NCI-H2171 treated with DMSO at 0.1 percent for 48 hours (cell line): Measurements from ENCODE around the gene DHCR24.
"Not testable (repeated sequence)": the region's sequence is repeated elsewhere in the genome, so short reads cannot be mapped to it uniquely, and the experiment has no call there.

Experiments
- DNase-seq: peaks from one replicate; lab custom pipeline; 2025; lab: John Stamatoyannopoulos, UW

Gene DHCR24

DNA sequence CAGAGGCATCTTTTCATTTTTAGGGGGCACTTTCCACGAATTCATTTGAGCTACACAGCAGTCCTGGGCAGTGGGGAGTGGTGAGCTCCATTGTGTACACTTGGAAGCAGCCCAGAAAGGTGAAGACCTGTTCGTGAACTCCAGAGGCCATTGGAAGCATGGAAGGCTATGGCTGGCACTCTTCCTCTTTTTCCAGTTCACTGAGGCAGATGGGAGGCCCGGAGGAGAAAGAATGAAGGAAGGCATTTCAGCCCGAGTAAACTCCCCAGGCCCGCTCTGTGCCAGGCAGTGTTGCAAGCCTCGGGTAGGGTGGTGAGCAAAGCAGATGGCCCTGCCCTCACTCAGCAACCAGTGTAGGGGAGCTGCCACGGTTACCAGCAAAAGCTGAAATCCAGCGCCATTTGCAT is 673 bp upstream of the DHCR24 start:
- peak; percentile 72 for DNase-seq

DNA sequence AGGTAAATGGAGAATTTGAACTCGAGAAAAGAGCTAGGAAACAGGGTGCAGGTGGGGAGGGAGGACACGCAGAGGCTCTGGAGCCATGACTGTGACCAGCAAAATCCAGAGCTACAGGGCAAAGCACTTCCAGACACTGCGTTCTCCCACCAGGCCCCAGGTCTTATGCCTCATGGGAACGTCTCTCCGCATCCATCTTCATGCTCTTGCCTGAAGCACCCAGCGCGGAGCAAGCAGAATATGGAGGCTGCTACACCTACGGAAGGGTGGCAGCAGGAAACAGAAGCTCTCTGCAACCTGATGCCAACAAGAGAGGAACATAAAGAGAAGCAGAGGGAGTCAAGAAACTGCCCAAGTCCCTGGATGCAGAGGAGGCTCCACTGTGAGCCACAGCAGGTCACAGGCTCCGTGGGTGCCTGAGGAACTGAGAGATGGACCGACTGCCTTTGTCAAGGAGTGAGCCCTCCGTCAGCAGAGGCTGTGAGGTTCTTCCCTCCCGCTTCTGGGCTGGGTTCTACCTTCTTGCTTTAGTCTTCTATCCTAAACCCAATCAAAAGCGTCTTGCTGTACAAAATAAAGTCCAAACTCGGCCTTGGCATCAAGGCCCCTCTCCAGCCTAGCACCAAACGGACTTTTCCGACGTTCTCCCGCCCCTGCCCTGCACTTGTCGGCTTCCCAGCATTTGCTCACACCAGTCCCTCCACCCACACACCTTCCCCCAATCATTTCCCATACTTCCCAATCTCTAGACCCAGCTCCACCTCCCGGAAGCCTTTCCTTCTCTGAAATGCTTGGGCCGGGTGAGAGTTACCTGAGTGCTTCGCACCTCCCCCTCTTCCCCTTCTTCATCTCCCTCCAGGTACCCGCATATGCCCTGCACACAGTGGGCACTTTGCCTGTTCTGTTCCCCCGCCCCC is 930 bp downstream of the DHCR24 start:
- peak; percentile 46 for DNase-seq

DNA sequence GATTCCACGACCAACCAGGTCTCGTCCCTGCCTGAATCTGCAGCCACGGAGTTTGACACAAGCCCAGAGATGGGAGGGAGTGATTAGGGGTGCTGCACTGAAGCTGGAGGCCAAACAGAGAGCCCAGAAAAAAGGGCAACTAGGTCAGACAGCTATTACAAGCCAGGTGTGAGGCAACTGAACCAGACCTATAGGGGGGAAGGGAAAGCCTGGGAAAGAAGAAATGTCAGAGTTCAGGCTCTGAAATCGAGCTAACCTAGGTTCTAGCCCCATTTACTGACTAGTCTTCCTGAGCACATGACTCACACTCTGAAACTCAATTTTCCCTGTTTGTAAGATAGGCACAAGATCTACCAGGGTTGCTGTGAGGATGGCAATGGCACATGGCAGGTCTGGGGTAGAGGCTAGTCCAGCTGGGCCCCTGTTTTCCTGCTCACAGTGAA is 1.7 kb downstream of the DHCR24 start:
- DNase-seq: no peak

DNA sequence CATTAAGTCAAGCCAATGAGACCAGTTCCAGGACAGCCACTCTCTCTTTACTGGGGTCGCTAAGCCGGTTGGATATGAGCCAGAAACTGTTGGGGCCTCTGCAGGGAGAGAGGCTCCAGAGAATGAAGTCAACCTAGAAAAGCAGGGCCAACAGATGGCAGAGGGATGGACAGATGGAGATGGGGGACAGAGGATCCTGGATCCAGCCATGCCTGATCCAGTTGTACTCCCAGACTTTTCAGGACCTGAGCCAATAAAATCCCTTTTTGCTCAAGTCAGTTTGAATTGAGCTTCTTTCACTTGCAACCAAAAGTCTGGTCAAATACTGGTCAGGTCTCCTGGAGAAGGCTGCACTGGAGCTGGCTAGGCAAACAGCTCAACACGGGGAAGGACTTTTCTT is 2.2 kb downstream of the DHCR24 start:
- DNase-seq: no peak

DNA sequence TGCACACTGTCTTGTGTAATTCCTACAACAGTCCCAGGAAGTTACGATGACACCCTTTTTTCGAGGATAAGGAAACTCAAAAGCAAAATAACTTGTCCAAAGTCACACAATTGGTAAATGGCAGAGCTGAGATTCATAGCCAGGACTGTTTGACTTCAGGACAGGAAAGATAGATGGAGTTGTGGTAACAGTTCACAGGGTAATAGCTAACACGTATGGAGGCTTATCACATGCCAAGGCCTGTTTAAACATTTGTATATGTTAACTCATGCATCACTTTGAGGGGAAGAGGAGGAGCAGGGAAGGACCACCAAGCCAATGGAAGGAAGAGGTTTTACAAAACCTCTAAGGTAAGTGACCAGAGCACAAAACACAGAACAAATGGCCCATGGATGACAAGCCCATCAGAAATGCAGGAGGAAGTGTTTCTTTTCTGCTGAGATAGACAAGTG is 2.8 kb downstream of the DHCR24 start:
- no peak for DNase-seq

DNA sequence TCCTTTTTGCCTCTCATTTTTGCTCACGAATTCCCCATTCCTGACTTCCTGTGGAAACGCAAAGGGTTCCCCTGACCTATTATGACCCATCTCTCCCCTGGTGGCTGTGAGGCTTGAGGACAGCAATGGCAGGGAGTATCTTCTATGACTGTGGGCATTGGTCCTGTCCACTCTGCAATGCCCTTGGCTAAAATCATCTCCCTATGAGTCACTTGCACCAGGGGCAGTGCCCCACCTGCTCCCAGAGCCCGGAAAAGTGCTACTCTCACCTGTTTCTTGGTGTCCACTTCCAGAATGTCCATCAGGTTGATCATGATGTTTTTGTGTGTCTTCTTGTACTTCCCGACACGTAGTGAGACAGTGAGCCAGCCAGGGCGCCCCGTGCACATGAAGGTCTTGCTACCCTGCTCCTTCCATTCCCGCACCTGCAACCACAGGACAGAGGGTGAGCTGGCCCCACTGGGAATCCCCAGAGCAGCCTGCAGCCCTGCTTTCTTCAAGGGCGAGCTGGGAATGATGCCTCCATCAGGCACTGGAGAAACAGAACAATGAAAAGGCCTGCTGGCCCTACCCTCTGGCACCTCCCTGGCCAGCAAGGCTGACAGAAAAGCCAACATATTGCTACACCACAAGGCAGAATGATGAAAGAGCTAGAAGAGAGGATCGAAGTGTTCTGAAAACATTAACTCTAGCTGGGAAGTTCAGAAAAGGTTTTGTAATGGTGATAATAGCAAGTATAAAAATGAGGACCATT is 3.5 kb downstream of the DHCR24 start:
- no peak for DNase-seq

DNA sequence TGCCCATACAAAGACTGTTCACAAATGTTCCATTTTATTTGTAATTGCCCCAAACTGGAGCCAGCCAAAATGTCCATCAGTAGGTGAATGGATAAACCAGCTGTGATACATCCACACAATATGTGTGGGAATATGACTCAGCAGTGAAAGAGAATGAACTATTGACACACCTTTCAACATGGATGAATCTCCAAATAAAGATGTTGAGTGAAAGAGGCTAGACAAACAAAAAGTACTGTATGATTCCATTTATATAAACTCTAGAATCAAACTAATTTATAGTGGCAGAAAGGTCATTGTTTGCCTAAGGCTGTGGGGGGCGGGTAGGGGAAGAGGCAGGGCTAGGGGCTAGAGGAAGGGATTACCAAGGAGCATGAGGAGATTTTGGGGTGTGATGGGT is 4.5 kb downstream of the DHCR24 start:
- DNase-seq: no peak

DNA sequence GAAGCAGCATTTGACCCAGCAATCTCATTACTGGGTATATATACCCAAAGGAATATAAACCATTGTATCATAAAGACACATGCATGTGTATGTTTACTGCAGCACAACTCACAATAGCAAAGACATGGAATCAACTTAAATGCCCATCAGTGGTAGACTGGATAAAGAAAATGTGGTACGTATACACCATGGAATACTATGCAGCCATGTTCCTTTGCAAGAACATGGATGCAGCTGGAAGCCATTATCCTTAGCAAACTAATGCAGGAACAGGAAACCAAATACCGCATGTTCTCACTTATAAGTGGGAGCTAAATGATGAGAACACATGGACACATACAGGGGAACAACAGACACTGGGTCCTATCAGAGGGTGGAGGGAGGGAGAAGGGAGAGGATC is 5.4 kb downstream of the DHCR24 start:
- not testable (repeated sequence) for DNase-seq

DNA sequence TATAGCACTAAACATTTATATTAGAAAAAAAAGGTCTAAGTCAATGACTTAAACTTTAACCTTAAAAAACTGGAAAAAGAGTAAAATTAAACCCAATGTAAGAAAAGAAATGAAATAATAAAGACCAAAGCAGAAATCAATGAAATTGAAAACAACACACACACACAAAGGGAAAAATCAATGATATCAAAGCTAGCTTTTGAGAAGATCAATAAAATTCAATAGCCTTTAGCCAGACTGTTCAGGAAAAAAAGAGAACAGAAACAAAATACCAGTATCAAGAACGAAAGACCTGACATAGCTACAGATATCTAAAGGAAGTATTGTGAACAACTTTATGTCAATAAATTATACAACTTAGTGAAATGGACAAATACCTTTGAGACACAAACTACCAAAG is 7.1 kb downstream of the DHCR24 start:
- DNase-seq: no peak

DNA sequence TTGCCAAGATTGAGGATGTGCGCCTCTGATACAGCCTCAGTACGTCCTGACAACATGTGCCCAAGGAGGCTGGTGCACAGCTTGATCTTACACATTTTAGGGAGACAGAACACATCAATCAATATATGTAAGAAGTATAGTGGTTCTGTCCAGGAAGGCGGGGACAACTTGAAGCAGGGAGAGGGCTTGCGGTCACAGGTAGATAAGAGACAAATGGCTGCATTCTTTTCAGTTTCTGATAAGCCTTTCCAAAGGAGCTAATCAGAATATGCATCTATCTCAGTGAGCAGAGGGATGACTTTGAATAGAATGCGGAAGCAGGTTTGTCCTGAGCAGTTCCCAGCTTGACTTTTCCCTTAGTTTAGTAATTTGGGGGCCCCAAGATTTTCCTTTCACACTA is 10.2 kb downstream of the DHCR24 start:
- DNase-seq: no peak

DNA sequence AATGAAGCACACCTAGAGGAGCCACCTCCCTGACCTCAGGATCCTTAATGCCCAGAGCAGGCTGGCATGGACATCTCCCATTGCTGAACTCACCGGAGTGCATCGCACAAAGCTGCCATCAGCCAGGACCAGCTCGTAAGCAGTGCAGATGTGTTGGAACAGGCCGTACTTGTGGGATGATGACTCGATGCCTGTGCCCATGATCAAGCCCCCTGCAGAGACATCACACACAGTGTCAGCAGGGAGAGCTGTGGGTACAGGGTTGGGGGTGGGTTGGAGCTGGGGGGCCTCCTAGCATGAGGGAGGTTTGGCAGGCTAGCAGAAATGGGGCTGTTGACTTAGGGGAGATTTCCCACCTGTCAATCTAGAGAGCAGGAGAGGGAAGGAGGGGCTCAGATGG is 12.0 kb downstream of the DHCR24 start:
- DNase-seq: no peak

DNA sequence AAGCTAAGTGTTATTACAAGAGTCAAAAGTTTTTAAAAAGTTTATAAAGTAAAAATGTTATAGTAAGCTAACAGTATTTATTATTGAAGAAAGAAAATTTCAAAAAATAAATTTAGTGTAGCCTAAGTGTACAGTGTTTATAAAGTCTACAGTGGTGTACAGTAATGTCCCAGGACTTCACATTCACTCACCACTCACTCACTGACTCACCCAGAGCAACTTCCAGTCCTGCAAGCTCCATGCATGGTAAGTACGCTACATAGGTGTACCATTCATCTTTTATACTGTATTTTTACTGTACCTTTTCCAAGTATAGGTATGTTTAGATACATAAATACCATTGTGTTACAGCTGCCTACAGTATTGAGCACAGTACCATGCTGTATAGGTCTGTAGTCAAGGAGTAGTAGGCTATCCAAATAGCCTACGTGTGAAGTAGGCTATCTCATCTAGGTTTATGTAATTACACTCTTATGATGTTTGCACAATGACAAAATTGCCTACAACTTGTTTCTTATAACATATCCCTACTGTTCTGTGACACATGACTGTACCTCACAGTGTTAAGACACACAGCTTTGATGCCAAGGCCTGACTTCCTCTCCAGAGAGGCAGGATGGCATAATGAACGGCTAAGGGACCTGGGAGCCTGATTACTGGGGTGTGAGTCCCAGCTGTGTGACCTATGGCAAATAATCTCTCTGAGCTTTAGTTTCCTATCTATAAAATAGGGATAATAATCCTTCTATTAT is 12.7 kb downstream of the DHCR24 start:
- no peak for DNase-seq

DNA sequence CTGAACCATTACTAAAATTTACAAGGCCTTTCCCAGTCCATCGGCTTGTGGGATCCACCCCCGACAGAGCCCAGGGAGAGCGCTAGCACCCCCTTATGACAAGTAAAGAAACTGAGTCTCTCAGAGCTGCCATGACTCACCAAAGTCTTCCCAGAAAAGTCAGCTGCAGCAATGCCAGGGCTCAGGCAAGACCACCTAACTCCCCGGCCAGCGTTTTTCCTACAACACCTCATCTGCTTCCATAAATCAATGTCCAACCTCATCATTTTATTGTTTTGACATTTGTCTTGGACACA is 15.0 kb downstream of the DHCR24 start:
- DNase-seq: no peak

DNA sequence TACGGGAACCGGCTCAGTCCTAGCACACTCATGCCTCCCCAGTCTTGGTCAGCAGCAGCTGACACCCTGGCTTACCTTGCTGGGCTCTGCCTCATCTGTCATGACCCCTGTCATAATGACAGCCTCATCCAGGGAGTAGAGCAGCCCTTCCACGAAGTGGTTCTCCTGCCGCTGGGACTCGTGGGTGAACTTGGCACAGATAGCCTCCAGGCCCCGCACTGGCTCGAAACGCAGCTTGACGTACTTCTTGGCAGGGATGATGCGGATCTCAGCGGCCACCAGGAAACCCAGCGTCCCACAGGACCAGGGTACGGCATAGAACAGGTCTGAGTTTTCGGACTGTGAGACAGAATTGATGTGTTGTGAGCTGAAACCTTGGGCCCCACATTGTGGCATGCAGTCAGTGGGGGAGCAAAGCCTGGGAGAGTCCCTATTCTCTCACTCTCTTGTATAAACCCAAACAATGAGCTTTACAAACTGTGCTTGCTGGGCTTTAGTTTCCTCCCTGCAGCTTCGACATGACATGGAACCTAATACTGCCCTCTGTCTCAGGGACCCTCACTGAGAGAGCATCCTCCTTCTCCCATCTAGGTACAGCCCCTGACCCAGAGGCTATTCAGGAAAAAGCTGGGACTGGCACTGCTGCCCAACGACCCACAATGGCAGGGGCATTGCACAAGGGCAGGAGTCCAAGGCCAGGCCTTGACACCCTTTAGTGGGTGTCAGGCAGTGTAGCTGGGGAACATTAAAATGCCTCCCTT is 15.5 kb downstream of the DHCR24 start:
- DNase-seq: no peak

DNA sequence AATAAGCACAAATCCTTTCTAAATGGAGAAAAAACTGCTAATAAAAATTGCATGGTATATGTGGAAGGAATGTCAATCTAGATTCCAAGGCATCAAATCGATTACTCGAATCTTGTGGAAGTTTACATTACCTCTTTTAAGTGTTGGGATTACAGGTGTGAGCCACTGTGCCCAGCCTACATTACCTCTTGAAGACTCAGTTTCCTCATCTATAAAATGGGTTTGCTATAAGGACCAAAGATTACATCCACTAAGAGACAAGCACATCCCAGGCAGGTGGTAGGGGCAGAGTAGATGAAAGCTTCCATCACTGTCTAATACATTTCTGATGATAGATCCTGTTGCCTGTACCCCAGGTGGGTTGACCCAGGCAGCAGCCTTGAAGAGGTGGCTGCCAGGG is 16.1 kb downstream of the DHCR24 start:
- no peak for DNase-seq

DNA sequence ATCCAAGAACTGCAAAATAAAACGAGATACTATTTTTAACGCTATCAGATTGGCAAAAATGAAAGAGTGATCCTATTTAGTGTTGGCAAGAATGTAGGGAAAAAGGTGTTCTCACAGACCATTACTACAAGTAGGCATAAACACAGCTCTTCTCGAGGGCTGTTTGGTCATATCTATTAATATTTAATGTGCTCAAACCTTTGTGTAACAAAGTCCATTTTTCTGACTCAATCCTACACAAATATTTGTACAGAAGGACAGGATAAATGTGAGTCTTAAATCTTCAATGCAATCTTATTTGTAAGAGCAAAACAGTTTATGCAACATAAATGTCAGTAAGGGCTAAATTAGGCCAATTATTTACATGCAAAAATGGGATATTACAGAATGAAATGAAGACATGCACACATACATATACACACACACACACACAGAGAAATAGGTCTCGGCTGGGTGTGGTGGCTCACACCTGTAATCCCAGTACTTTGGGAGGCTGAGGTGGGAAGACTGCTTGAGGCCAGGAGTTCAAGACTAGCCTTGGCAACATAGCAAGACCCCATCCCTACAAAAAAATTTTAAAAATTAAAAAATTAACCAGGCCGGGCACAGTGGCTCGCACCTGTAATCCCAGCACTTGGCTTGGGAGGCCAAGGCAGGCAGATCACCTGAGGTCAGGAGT is 17.7 kb downstream of the DHCR24 start:
- no peak for DNase-seq

DNA sequence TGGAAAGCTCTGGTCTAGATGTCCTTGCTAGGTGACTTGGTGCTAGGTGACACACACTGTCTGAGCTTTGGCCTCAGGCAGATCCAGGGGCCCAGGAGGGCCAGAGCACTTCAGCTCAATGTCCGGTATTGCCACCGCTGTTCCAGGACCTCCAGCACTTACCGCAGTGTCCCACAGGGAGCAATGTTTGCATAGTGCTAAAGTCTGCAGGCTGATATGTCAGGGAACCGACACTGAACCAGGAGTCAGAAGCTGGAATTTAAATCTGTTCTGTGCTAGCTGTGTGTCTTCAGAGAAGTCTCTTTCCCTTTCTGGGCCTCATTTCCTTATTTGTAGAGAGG is 19.3 kb downstream of the DHCR24 start:
- no peak for DNase-seq

DNA sequence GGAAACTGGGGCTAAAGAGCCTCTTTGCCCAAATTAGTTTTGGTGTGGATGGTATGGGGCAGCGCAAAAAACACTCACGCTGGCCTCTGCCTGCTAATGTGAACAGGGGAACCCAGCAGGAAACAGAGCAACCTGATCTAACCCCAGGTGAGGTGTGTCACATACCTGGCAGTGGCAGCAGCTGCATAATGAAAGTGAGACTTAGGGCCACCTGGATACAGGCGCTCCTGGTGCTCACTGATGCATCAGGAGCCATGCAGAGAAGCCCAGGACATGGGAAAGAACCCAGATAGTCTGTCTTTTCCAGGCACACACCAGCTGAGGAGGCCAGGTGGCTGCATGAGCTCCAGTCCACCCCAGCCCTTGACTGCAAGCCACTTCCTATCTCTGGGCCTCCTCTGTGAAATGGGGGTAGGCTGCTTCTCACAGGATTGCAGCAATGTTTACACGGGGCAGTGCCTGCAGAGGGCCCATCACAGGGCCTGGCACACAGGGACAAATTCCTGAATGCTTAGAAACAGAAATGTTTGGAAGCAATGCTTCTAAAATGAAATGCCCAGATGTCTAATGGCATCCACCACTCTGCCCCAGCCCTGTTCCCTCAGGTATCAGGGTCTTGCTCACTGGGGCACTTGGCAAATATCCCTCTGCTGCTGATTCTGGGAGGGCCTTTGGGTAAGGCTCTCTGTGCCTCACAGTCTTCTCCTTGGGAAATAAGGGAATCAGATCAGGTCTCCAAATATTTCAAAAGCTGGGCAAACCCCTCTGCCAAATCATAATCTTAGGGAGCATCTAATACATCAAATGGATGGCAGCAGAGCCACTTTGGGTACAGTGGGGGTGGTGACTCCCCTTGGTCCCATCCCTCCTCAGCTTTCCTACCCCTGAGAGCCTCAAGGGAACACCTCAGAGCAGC is 19.9 kb downstream of the DHCR24 start:
- DNase-seq: peak; percentile 91

DNA sequence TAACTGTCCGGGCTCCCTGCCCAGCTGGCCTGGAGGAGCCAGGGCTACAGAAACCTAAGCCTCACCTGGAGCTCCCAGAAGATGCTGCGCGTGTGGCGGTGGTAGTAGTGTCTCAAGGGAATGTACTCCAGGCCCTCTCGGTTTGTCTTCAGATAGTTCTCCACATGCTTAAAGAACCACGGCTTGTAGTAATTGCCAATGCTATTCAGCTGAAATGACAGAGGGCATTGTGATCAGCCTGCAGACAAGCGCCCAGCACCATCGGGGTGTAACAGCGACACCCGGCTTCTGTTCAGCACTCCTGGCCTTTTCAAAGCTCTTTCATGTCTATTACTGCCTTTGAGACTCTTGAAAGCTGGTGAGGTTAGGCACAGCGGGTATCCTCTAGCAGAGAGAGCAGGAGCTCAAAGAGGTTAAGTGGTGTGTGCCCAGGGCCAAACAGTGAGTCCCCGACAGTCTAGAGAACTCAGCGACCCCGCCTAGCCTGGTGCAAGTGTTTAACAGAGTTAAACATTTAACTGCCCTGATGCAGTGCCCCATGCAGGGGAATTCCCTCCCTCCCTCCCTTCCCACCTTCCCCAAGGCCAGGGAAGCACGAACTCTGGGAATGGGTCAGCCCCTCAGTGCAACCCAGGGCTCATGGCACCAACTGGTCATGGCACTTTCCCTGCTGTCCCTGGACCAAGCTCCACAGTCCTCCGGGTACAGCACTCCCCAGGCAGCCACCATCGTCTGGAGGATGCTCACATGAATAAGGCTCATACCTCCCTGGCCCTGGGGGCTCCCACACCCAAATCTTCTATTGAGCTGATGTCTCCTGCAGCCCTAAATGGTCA is 21.5 kb downstream of the DHCR24 start:
- no peak for DNase-seq
